ENCODE measurements around the gene MED28. TPM values are rescaled to one million over a fixed set of nuclear protein-coding genes. Genes with fewer than 3 reads are reported as not detected.

MED28 gene
- total RNA-seq, 2 experiments from 2014 or later, result 52.9 to 54.5 TPM

DNA sequence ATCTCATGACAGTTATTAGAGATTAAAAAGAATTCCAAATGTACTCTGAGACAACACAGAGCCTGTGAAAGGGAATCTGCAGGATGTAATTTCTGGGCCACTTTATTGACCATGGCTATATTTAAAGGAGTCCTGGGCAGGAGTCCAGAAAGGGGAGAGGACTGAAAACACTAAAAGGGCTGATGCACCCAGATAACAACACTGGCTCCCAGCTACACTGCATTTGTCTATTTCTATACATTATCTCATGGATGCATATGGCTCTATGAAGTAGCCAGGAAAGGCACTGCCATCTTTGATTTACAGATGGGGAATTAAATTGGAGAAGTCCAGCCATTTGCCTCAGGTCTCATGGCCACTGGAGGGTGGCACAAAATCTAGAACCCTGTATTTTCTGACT lies 56.0 kb downstream of the MED28 start:
- H3K9me3 Mint-ChIP-seq, result peaks cover 10% of the 10 kb centered on the region
- ChIA-PET CTCF (no interaction called here), POLR2A (no interaction called here)
- intact Hi-C loops (cut with micrococcal nuclease), result no loop called here
- DNase-seq, result no peak
- no peak overlapping the region for H3K27ac Mint-ChIP-seq
- H3K4me1 Mint-ChIP-seq (ENCODE audit: low read depth), result no peaks in the 10 kb centered on the region
- H3K27me3 Mint-ChIP-seq, result peaks cover 20% of the 10 kb centered on the region
- no peaks in the 10 kb centered on the region for H3K36me3 Mint-ChIP-seq
- no peak overlapping the region for H3K4me3 Mint-ChIP-seq

DNA sequence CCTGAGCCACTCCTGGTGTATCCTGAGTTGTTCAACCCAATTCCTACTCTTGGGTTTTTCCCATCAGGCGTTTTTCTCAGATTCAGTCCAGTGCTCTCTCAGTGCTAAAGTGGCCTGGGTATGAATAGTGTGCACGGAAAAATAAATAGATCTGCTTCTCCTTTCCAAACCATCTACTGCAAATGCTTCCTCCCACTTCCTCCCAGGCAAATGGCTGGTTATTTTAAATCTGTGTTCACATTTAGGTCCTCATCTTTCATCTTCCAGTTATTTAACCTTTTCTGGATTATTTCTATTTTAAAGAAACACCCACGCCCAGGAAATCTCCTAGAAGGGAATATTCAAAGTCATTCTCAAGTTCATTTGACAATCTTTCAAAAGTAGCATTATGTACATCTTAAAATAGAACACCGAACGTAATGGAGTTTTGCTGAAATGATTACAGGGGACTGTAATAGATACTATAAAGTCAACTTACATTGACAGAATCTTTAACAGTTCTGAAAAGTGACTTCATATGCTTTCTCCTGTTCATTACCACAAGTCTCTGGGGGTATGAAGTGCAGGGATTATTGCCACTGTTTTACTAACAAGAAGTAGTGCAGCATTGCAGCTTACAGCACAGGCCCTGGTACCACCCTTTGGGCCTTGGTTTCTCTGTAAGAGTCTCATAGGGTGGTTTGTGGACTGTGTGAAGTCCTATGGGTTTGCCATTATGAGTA lies 66.3 kb downstream of the MED28 start:
- no peak for DNase-seq
- no peak overlapping the region for H3K27ac Mint-ChIP-seq
- intact Hi-C loops (cut with micrococcal nuclease), result no loop called here
- peaks cover 5% of the 10 kb centered on the region for H3K27me3 Mint-ChIP-seq
- CTCF ChIA-PET, result no interaction called here
- no peak overlapping the region for H3K4me3 Mint-ChIP-seq
- POLR2A ChIA-PET, result no interaction called here
- H3K4me1 Mint-ChIP-seq (ENCODE audit: low read depth), result no peaks in the 10 kb centered on the region
- H3K9me3 Mint-ChIP-seq, result no peaks in the 10 kb centered on the region
- H3K36me3 Mint-ChIP-seq, result no peaks in the 10 kb centered on the region

DNA sequence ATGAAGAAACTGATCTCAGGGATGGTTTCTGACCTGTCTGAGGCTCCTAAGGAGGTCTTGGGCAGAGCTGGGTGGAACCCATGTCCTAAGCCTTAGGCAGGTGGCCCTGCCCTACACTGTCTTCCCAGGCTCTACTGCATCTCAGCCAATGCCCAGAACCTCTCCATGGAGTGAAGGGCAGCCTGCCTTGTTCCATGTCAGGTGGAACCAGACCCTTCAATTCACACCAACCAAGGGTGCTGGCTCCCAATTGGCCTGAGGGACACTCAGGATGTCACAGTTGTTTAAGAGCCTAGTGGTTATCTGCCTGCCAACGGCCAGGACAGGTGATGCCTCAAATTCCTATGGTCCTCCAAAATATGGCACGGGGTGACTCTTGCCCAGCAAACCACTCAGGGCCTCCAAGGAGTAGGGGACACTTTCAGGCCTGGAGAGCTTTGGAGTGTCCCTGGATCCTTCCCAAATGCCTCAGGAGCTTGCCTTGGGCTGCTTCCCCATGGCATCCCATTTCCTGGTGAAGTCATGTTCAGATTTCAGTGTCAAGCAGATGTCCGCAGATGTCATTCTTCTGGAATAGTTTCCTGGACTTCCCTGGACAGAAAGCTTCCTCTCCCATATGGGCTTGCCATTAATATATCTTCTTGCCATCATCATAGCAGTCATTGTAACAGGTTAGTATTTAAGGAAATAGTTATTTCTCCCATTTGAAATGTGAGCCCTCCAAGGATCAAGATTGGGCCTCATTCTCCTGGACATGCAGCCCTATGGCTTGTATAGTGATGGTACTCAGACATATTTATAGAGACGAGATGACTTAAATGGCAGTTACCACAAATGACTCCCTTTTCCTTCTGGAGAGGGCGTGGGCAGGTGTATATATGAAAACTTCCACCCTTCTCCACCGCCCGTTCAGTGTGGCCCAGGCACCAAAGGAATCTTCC lies 67.1 kb downstream of the MED28 start:
- CTCF ChIA-PET, result no interaction called here

DNA sequence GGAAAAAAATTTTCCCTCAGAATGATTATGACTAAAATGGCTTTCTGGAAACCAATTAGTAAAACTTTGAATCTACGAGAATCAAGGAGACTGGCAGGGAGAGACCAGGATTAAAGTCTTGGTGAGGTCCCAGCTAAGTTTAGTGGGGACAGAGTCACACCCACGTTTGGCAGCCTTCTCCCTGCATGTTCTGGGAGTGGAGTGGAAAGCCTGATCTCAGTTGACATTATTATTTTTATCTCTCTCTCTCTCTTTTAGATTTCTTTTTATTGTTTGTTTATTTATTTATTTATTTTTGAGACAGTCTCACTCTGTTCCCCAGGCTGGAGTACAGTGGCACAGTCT lies 67.8 kb downstream of the MED28 start:
- Mint-ChIP-seq H3K36me3 (no peaks in the 10 kb centered on the region), H3K9me3 (no peaks in the 10 kb centered on the region), H3K27me3 (peaks cover 6% of the 10 kb centered on the region), H3K4me3 (no peak overlapping the region), H3K4me1 (ENCODE audit: low read depth) (no peaks in the 10 kb centered on the region), H3K27ac (no peak overlapping the region)
- ChIA-PET CTCF (no interaction called here), POLR2A (no interaction called here)
- intact Hi-C loops (cut with micrococcal nuclease), result no loop called here
- no peak for DNase-seq

More for the DNA sequence above, 67.1 kb downstream of the MED28 start:
- Mint-ChIP-seq H3K27me3 (peaks cover 5% of the 10 kb centered on the region), H3K27ac (no peak overlapping the region), H3K4me3 (no peak overlapping the region), H3K36me3 (no peaks in the 10 kb centered on the region), H3K4me1 (ENCODE audit: low read depth) (no peaks in the 10 kb centered on the region), H3K9me3 (no peaks in the 10 kb centered on the region)
- DNase-seq, result no peak
- intact Hi-C loops (cut with micrococcal nuclease), result no loop called here
- POLR2A ChIA-PET, result no interaction called here

Other genes starting within 250 kb of the MED28 start
- gene QDPR, start 102.6 kb upstream of the MED28 start, total RNA-seq, result 10 to 100 TPM; 35.5 to 36.3 TPM
- not detected for gene CLRN2, start 99.5 kb upstream of the MED28 start, total RNA-seq
- 100 to 1,000 TPM; 118 to 120 TPM for gene LAP3, start 37.4 kb upstream of the MED28 start, total RNA-seq
- gene FAM184B, start 167.0 kb downstream of the MED28 start, total RNA-seq, result not detected
- 10 to 100 TPM; 33.9 to 34.1 TPM for gene DCAF16, start 196.1 kb downstream of the MED28 start, total RNA-seq
- gene NCAPG, start 196.3 kb downstream of the MED28 start, total RNA-seq, result 10 to 100 TPM; 76.7 to 79.8 TPM